Measurements from ENCODE around the gene NFATC2.

NFATC2 gene

GRCh38 chr20:51449498-51450220 is 92.9 kb downstream of the NFATC2 start:
- no peak overlapping the region for H3K4me3 ChIP-seq (ENCODE audit: low read length)
- H3K4me1 ChIP-seq (ENCODE audit: control insufficient read depth, low read length) = peaks cover 9% of the 10 kb centered on the region
- H3K4me2 ChIP-seq (ENCODE audit: low read length) = no peak overlapping the region
- H3K36me3 ChIP-seq (ENCODE audit: control insufficient read depth, low read length) = peaks cover 41% of the 10 kb centered on the region
- no peak for TF ChIP-seq EZH2phosphoT487 (IDR thresholded peaks at IDR 0.05; ENCODE audit: borderline replicate concordance, low read length)
- TF ChIP-seq CTCF (IDR thresholded peaks at IDR 0.05; ENCODE audit: low read depth, low read length, poor library complexity, severe bottlenecking) = no peak
- peaks cover under 1% of the 10 kb centered on the region; the same call in 1 of the 2 replicates for H3F3A ChIP-seq (ENCODE audit: control insufficient read depth, insufficient read depth)
- H3K9me3 ChIP-seq (ENCODE audit: control insufficient read depth, insufficient read depth, low read length) = no peaks in the 10 kb centered on the region
- no peak overlapping the region for H3K27ac ChIP-seq (ENCODE audit: low read depth, low read length)
- H3K9me2 ChIP-seq (replicated peaks; ENCODE audit: control insufficient read depth, low read length) = no peaks in the 10 kb centered on the region
- H3K27me3 ChIP-seq (ENCODE audit: control insufficient read depth, low read length) = no peaks in the 10 kb centered on the region
- H4K20me1 ChIP-seq (ENCODE audit: control insufficient read depth, insufficient read depth, low read depth, low read length) = no peaks in the 10 kb centered on the region
- H3K79me2 ChIP-seq (ENCODE audit: control insufficient read depth, low read length) = no peaks in the 10 kb centered on the region

GRCh38 chr20:51447765-51448148 is 94.8 kb downstream of the NFATC2 start:
- Histone ChIP-seq H3K4me2 (ENCODE audit: low read length) (no peak overlapping the region), H3K79me2 (ENCODE audit: control insufficient read depth, low read length) (no peaks in the 10 kb centered on the region), H3K27ac (ENCODE audit: low read depth, low read length) (no peak overlapping the region), H3K9me2 (replicated peaks; ENCODE audit: control insufficient read depth, low read length) (no peaks in the 10 kb centered on the region), H3F3A (ENCODE audit: control insufficient read depth, insufficient read depth) (no peaks in the 10 kb centered on the region), H3K4me1 (ENCODE audit: control insufficient read depth, low read length) (peaks cover 11% of the 10 kb centered on the region), H3K4me3 (ENCODE audit: low read length) (no peak overlapping the region), H3K27me3 (ENCODE audit: control insufficient read depth, low read length) (no peaks in the 10 kb centered on the region), H3K36me3 (ENCODE audit: control insufficient read depth, low read length) (peaks cover 26% of the 10 kb centered on the region), H3K9me3 (ENCODE audit: control insufficient read depth, insufficient read depth, low read length) (no peaks in the 10 kb centered on the region), H4K20me1 (ENCODE audit: control insufficient read depth, insufficient read depth, low read depth, low read length) (no peaks in the 10 kb centered on the region)
- TF ChIP-seq EZH2phosphoT487 (IDR thresholded peaks at IDR 0.05; ENCODE audit: borderline replicate concordance, low read length) = no peak
- TF ChIP-seq CTCF (IDR thresholded peaks at IDR 0.05; ENCODE audit: low read depth, low read length, poor library complexity, severe bottlenecking) = no peak

GRCh38 chr20:51447097-51447764 is 95.3 kb downstream of the NFATC2 start:
- no peaks in the 10 kb centered on the region for H3F3A ChIP-seq (ENCODE audit: control insufficient read depth, insufficient read depth)
- H3K4me3 ChIP-seq (ENCODE audit: low read length) = no peak overlapping the region
- TF ChIP-seq CTCF (IDR thresholded peaks at IDR 0.05; ENCODE audit: low read depth, low read length, poor library complexity, severe bottlenecking) (no peak), EZH2phosphoT487 (IDR thresholded peaks at IDR 0.05; ENCODE audit: borderline replicate concordance, low read length) (no peak)
- no peak overlapping the region for H3K27ac ChIP-seq (ENCODE audit: low read depth, low read length)
- H3K36me3 ChIP-seq (ENCODE audit: control insufficient read depth, low read length) = peaks cover 23% of the 10 kb centered on the region
- H3K4me2 ChIP-seq (ENCODE audit: low read length) = no peak overlapping the region
- no peaks in the 10 kb centered on the region for H4K20me1 ChIP-seq (ENCODE audit: control insufficient read depth, insufficient read depth, low read depth, low read length)
- no peaks in the 10 kb centered on the region for H3K27me3 ChIP-seq (ENCODE audit: control insufficient read depth, low read length)
- no peaks in the 10 kb centered on the region for H3K9me3 ChIP-seq (ENCODE audit: control insufficient read depth, insufficient read depth, low read length)
- no peaks in the 10 kb centered on the region for H3K79me2 ChIP-seq (ENCODE audit: control insufficient read depth, low read length)
- H3K9me2 ChIP-seq (replicated peaks; ENCODE audit: control insufficient read depth, low read length) = no peaks in the 10 kb centered on the region
- peaks cover 12% of the 10 kb centered on the region for H3K4me1 ChIP-seq (ENCODE audit: control insufficient read depth, low read length)

Measured in DOHH2 (cell line).